Measurements from ENCODE around the gene FKBP11. TPM values are rescaled to one million over a fixed set of nuclear protein-coding genes. Genes with fewer than 3 reads are reported as not detected.

The FKBP11 gene
- total and polyA plus RNA-seq, 2 experiments from 2014 or later: 29.5 to 94.9 TPM

- TF ChIP-seq ZNF462 (CRISPR knock-in tag; IDR thresholded peaks at IDR 0.05): no peak
- TF ChIP-seq EZH2phosphoT487 (IDR thresholded peaks at IDR 0.05; ENCODE audit: unreplicated experiment): no peak
- TF ChIP-seq STAT1 (IDR thresholded peaks at IDR 0.05; ENCODE audit: unreplicated experiment): no peak
- TF ChIP-seq REST (IDR thresholded peaks at IDR 0.05; ENCODE audit: unreplicated experiment): no peak
Measured at GRCh38 chr12:48929551-48929950, 4.3 kb upstream of the FKBP11 start (continued).

GRCh38 chr12:48927261-48927660 is 2.0 kb upstream of the FKBP11 start:
- no peaks in the 10 kb centered on the region for H3K27me3 ChIP-seq (ENCODE audit: insufficient read depth)
- Mint-ChIP-seq H3K4me1 (peaks cover 10% of the 10 kb centered on the region), H3K27ac (no peak overlapping the region), H3K9me3 (no peaks in the 10 kb centered on the region), H3K27me3 (ENCODE audit: insufficient read depth, low read depth, poor library complexity) (peaks cover 9% of the 10 kb centered on the region), H3K4me3 (no peak overlapping the region), H3K36me3 (ENCODE audit: low read depth) (peaks cover 55% of the 10 kb centered on the region)
- no peak for ATAC-seq
- H2AFZ ChIP-seq: no peak overlapping the region
- no peaks in the 10 kb centered on the region for H3K9me2 ChIP-seq (ENCODE audit: insufficient read depth)
- H4K20me1 ChIP-seq (replicated peaks; ENCODE audit: insufficient read depth): peaks cover 5% of the 10 kb centered on the region
- 0 out of 2 replicates have a peak, but pooled peaks cover 5% of the 10 kb centered on the region for H3K79me2 ChIP-seq (replicated peaks; ENCODE audit: insufficient read depth)
- peaks cover 5% of the 10 kb centered on the region for H3K36me3 ChIP-seq (ENCODE audit: insufficient read depth)
- H3F3A ChIP-seq (replicated peaks; ENCODE audit: low read depth): 0 out of 2 replicates have a peak, but pooled peaks cover 7% of the 10 kb centered on the region
- no peak for DNase-seq (ENCODE audit: low spot score)
- TF ChIP-seq ZNF331 (CRISPR knock-in tag; IDR thresholded peaks at IDR 0.05; ENCODE audit: low read depth) (no peak), ZNF114 (CRISPR knock-in tag; IDR thresholded peaks at IDR 0.05) (no peak), ETS1 (IDR thresholded peaks at IDR 0.05) (no peak), JUNB (IDR thresholded peaks at IDR 0.05; ENCODE audit: unreplicated experiment) (no peak), STAT1 (IDR thresholded peaks at IDR 0.05; ENCODE audit: unreplicated experiment) (no peak), EZH2phosphoT487 (IDR thresholded peaks at IDR 0.05; ENCODE audit: unreplicated experiment) (no peak), CTCF (conservative IDR thresholded peaks at IDR 0.05; ENCODE audit: low read depth in 2 of 2) (no peak), CREB1 (CRISPR knock-in tag; IDR thresholded peaks at IDR 0.05; ENCODE audit: low read depth) (no peak), NANOG (IDR thresholded peaks at IDR 0.05; ENCODE audit: borderline replicate concordance) (no peak), POLR2AphosphoS5 (IDR thresholded peaks at IDR 0.05; ENCODE audit: low read depth) (no peak)
- no peak overlapping the region for H3K27ac ChIP-seq (ENCODE audit: low read depth)
- no peak overlapping the region for H3K4me2 ChIP-seq
- H3K4me3 ChIP-seq: no peak overlapping the region
- H3K4me1 ChIP-seq (ENCODE audit: insufficient read depth): peaks cover 5% of the 10 kb centered on the region; the same call in 1 of the 2 replicates

Data from GM23338 (cell line).